GM23248 (cell line): ENCODE data around the gene SPRR5. TPM values are rescaled to one million over a fixed set of nuclear protein-coding genes. Genes with fewer than 3 reads are reported as not detected.

Experiments used
- DNase-seq: peaks from one replicate; pipeline ENCODE4 v3.0.0-alpha.2; 2015
- H2AFZ ChIP-seq: fragments of 200-600 bp; sonication (generic); 2 replicates; pipeline ENCODE4 v1.6.1; 2016; ENCODE audit warnings: antibody characterized with exemption
- H3F3A ChIP-seq: fragments of 200-600 bp; sonication (generic); 2 replicates; pipeline ENCODE4 v1.6.1; 2016; ENCODE audit warnings: mild to moderate bottlenecking, antibody characterized with exemption, mixed run types; ENCODE audit not compliant: insufficient read depth
- H3K27ac ChIP-seq: fragments of 200-600 bp; sonication (generic); 2 replicates; pipeline ENCODE4 v1.5.1; 2016; ENCODE audit warnings: mild to moderate bottlenecking
- H3K27me3 ChIP-seq: fragments of 200-600 bp; sonication (generic); replicated peaks from 2 replicates; pipeline ENCODE4 v1.6.1; 2016; ENCODE audit warnings: mild to moderate bottlenecking; ENCODE audit not compliant: insufficient read depth
- H3K36me3 ChIP-seq: fragments of 200-600 bp; sonication (generic); 2 replicates; pipeline ENCODE4 v1.6.1; 2016; ENCODE audit warnings: low read depth, mild to moderate bottlenecking
- H3K4me1 ChIP-seq: fragments of 200-600 bp; sonication (generic); 2 replicates; pipeline ENCODE4 v1.6.1; 2016; ENCODE audit warnings: mild to moderate bottlenecking; ENCODE audit not compliant: insufficient read depth
- H3K4me2 ChIP-seq: fragments of 200-600 bp; sonication (generic); one replicate; pipeline ENCODE4 v1.6.1; 2016; ENCODE audit warnings: mild to moderate bottlenecking; ENCODE audit not compliant: unreplicated experiment
- H3K4me3 ChIP-seq: fragments of 200-600 bp; sonication (generic); 2 replicates; pipeline ENCODE4 v1.5.1; 2016; ENCODE audit warnings: mild to moderate bottlenecking
- H3K79me2 ChIP-seq: fragments of 200-600 bp; sonication (generic); 2 replicates; pipeline ENCODE4 v1.6.1; 2016; ENCODE audit warnings: mild to moderate bottlenecking; ENCODE audit not compliant: insufficient read depth
- H3K9ac ChIP-seq: fragments of 200-600 bp; sonication (generic); 2 replicates; pipeline ENCODE4 v1.6.1; 2016; ENCODE audit warnings: mild to moderate bottlenecking
- H3K9me2 ChIP-seq: fragments of 200-600 bp; sonication (generic); 2 replicates; pipeline ENCODE4 v1.6.1; 2016; ENCODE audit warnings: mixed run types, mild to moderate bottlenecking, moderate library complexity; ENCODE audit not compliant: insufficient read depth
- H3K9me3 ChIP-seq: fragments of 200-600 bp; sonication (generic); one replicate; pipeline ENCODE4 v1.6.1; 2017; ENCODE audit warnings: low read depth
- H4K20me1 ChIP-seq: fragments of 200-600 bp; sonication (generic); 2 replicates; pipeline ENCODE4 v1.6.0; 2016; ENCODE audit not compliant: insufficient read depth
- EZH2 ChIP-seq: fragments of 200-600 bp; sonication (generic); IDR thresholded peaks from 2 replicates; pipeline ENCODE4 v1.6.1; 2018; ENCODE audit warnings: antibody characterized with exemption, mild to moderate bottlenecking; ENCODE audit not compliant: insufficient read depth, poor library complexity, severe bottlenecking
- EZH2phosphoT487 ChIP-seq: fragments of 200-600 bp; sonication (generic); IDR thresholded peaks from 2 replicates; pipeline ENCODE4 v1.6.1; 2018; ENCODE audit warnings: antibody characterized with exemption, moderate library complexity, mild to moderate bottlenecking, low read depth; ENCODE audit not compliant: insufficient read depth
- WGBS, 2 experiments: methylation state at CpG; one replicate each; pipeline ENCODE4 v1.1.6; 2015 to 2017; ENCODE audit warnings: low lambda C conversion rate in 2 of 2, low coverage in 1 of 2; ENCODE audit errors: missing lambda C conversion rate in 2 of 2; 5-methylcytosine and 5-hydroxymethylcytosine counted together
- in situ Hi-C: fragments of 300-500 bp; cut with MboI; formaldehyde crosslinking; loops from 2 replicates; pipeline ENCODE4 v1.15.0; 2020
- polyA plus RNA-seq: library from polyadenylated mRNA; unstranded; fragments of >200 nt; fragmentation: Nextera tagmentation; extraction: Ambion mirVana; gene quantifications from 2 replicates; pipeline ENCODE4 v1.2.1, GENCODE V29; 2016
- total RNA-seq: library from RNA; depleted of rRNA; stranded (reverse); fragments of >200 nt; shearing (Covaris generic); gene quantifications from 2 replicates; pipeline ENCODE4 v1.2.3, GENCODE V29; 2014

SPRR5 gene
- total and polyA plus RNA-seq, 2 experiments from 2014 or later: not detected

DNA sequence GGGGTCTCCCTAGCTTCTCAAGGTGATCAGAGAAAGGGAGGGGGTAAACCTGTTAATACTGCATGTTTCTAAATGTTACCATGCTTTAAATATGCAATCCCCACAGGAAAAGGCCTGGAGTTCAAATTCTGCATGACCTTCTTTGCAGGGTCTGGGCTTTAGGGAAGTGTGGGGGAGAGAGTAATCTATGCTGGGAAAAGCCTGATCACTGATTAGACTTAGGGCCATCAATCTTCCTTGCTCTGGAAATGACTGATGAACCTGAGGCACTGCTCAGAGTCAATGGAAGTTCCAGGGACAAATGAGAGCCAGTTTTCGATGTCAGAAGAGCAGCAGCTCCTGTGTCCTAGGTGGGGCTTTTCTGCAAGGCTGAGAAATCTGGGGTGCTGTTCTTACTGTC, 33.7 kb downstream of the SPRR5 start:
- no peak overlapping the region for H3K4me2 ChIP-seq
- no peak overlapping the region for H2AFZ ChIP-seq
- H3K9me2 ChIP-seq: no peaks in the 10 kb centered on the region
- H3K9me3 ChIP-seq: no peaks in the 10 kb centered on the region
- H3F3A ChIP-seq: no peaks in the 10 kb centered on the region
- no peaks in the 10 kb centered on the region for H4K20me1 ChIP-seq
- H3K36me3 ChIP-seq: no peaks in the 10 kb centered on the region
- no peak overlapping the region for H3K4me3 ChIP-seq
- WGBS, 2 experiments: 19 to 43% methylated on average over 1 of the region's 1 CpG
- H3K9ac ChIP-seq: no peak overlapping the region
- in situ Hi-C loops: no loop called here
- DNase-seq: no peak
- no peaks in the 10 kb centered on the region for H3K79me2 ChIP-seq
- H3K27ac ChIP-seq: no peak overlapping the region
- TF ChIP-seq EZH2 (no peak), EZH2phosphoT487 (no peak)
- peaks cover 15% of the 10 kb centered on the region for H3K27me3 ChIP-seq
- H3K4me1 ChIP-seq: no peaks in the 10 kb centered on the region

- WGBS, 2 experiments: 19 to 22% methylated on average over 6 of the region's 6 CpGs
- Histone ChIP-seq H3F3A (no peaks in the 10 kb centered on the region), H3K9me3 (no peaks in the 10 kb centered on the region), H3K27me3 (peaks cover 15% of the 10 kb centered on the region), H3K36me3 (no peaks in the 10 kb centered on the region), H4K20me1 (no peaks in the 10 kb centered on the region), H3K79me2 (no peaks in the 10 kb centered on the region), H3K4me3 (no peak overlapping the region), H3K4me1 (no peaks in the 10 kb centered on the region), H3K27ac (no peak overlapping the region), H3K9ac (no peak overlapping the region), H3K4me2 (no peak overlapping the region), H2AFZ (no peak overlapping the region), H3K9me2 (no peaks in the 10 kb centered on the region)
- TF ChIP-seq EZH2phosphoT487: no peak
- no peak for TF ChIP-seq EZH2
- no peak for DNase-seq
- in situ Hi-C loops: no loop called here
These were observed 34.3 kb downstream of the SPRR5 start for GRCh38 chr1:152981146-152981871.

- in situ Hi-C loops: no loop called here
- H3K79me2 ChIP-seq: no peaks in the 10 kb centered on the region
- H3K4me1 ChIP-seq: no peaks in the 10 kb centered on the region
- H3K9ac ChIP-seq: no peak overlapping the region
- WGBS, 2 experiments: 28 to 29% methylated on average over 4 of the region's 4 CpGs
- no peaks in the 10 kb centered on the region for H4K20me1 ChIP-seq
- no peak overlapping the region for H3K4me2 ChIP-seq
- no peaks in the 10 kb centered on the region for H3K9me2 ChIP-seq
- no peak overlapping the region for H3K27ac ChIP-seq
- H3K4me3 ChIP-seq: no peak overlapping the region
- no peak for TF ChIP-seq EZH2phosphoT487
- TF ChIP-seq EZH2: no peak
- no peaks in the 10 kb centered on the region for H3K9me3 ChIP-seq
- no peak overlapping the region for H2AFZ ChIP-seq
- peaks cover 15% of the 10 kb centered on the region for H3K27me3 ChIP-seq
- DNase-seq: no peak
- H3K36me3 ChIP-seq: no peaks in the 10 kb centered on the region
- no peaks in the 10 kb centered on the region for H3F3A ChIP-seq
These were observed 35.1 kb downstream of the SPRR5 start for GRCh38 chr1:152982076-152982475.

DNA sequence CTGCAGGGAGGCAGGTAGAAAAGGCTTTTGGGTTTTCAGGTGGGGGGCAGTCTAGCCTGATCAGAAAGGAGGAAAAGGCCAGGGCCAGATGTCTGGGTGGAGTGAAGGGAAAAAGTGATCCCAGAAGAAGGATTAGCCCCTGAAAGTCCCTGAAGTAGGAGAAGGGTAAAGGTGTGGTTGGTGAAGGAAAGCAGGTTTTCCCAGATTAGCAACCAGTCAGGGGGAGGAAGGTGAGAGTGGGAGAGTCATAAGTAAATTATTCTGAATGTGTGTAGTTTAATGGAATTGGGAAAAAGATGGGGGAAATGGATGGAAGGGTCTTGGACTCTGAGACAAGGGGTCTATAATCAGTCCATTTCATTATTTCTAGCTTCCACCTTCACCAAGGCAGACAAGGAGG, 36.2 kb downstream of the SPRR5 start:
- no peak overlapping the region for H3K27ac ChIP-seq
- in situ Hi-C loops: no loop called here
- H4K20me1 ChIP-seq: no peaks in the 10 kb centered on the region
- TF ChIP-seq EZH2 (no peak), EZH2phosphoT487 (no peak)
- H3K4me1 ChIP-seq: no peaks in the 10 kb centered on the region
- H3F3A ChIP-seq: no peaks in the 10 kb centered on the region
- no peak overlapping the region for H3K4me2 ChIP-seq
- no peaks in the 10 kb centered on the region for H3K36me3 ChIP-seq
- H3K9me3 ChIP-seq: no peaks in the 10 kb centered on the region
- H3K27me3 ChIP-seq: peaks cover 15% of the 10 kb centered on the region
- H2AFZ ChIP-seq: no peak overlapping the region
- no peaks in the 10 kb centered on the region for H3K79me2 ChIP-seq
- no peaks in the 10 kb centered on the region for H3K9me2 ChIP-seq
- H3K9ac ChIP-seq: no peak overlapping the region
- DNase-seq: no peak
- H3K4me3 ChIP-seq: no peak overlapping the region

DNA sequence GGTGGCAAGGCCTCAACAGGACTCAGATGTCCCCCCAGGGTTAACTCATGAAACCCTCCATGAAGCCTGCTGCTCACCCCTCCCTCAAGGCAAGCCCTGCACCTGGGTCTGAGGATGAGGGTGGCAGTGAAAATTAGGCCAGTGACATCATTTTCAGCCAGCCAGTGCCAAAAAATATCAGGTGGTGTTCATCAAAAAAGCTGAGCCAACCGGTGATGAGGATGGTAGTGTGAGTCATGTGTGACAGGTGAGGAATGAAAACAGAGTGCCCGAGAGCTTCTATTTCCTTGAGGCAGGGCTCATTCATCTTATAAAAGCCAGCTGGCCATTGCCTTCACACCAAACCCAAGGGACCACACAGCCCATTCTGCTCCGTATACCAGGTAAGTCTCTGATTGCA, 36.7 kb downstream of the SPRR5 start, which contains the start of gene SPRR1A:
Gene SPRR1A (plus strand): TSS at position 339 of the 400 bp plus-strand sequence. CDS start 1,150 bp downstream, outside the sequence.
- 50 to 52% methylated on average over 3 of the region's 3 CpGs for WGBS, 2 experiments
- Histone ChIP-seq H3K9me2 (no peaks in the 10 kb centered on the region), H3K79me2 (no peaks in the 10 kb centered on the region), H3K9me3 (no peaks in the 10 kb centered on the region), H3K36me3 (no peaks in the 10 kb centered on the region), H3K27me3 (peaks cover 10% of the 10 kb centered on the region), H2AFZ (no peak within 1 kb of the TSS), H3K4me2 (no peak within 1 kb of the TSS), H3F3A (no peaks in the 10 kb centered on the region), H3K4me1 (no peaks in the 10 kb centered on the region), H3K27ac (no peak within 1 kb of the TSS), H3K9ac (no peak within 1 kb of the TSS), H3K4me3 (no peak within 1 kb of the TSS), H4K20me1 (no peaks in the 10 kb centered on the region)
- DNase-seq: no peak
- TF ChIP-seq EZH2 (no peak), EZH2phosphoT487 (no peak)
- in situ Hi-C loops: no loop called here
